Epithelial cell of esophagus (primary cell): ENCODE measurements around the gene KCNC1.

Experiments
- DNase-seq: peaks from one replicate; pipeline ENCODE4 v3.0.0; 2010; ENCODE audit warnings: low read depth
- H3K4me3 ChIP-seq: 2 replicates; pipeline ENCODE4 v1.5.1; 2011; ENCODE audit warnings: mild to moderate bottlenecking, low read length, control low read depth
- CTCF ChIP-seq: IDR thresholded peaks from 2 replicates; pipeline ENCODE4 v1.5.1; 2011; ENCODE audit warnings: low read depth, mild to moderate bottlenecking, low read length, control low read depth, inconsistent platforms; ENCODE audit not compliant: insufficient read depth; ENCODE audit errors: missing control alignments

The KCNC1 gene

GRCh38 chr11:17781626-17782025 is 47.0 kb downstream of the KCNC1 start:
- no peak overlapping the region for H3K4me3 ChIP-seq
- no peak for TF ChIP-seq CTCF
- no peak for DNase-seq

- no peak for DNase-seq
- no peak for TF ChIP-seq CTCF
- no peak overlapping the region for H3K4me3 ChIP-seq
Measured at GRCh38 chr11:17782145-17782544, 47.6 kb downstream of the KCNC1 start.

- no peak overlapping the region for H3K4me3 ChIP-seq
- TF ChIP-seq CTCF = no peak
- DNase-seq = no peak
Measured at GRCh38 chr11:17782603-17783337, 48.2 kb downstream of the KCNC1 start.

- no peak for DNase-seq
- no peak for TF ChIP-seq CTCF
- no peak overlapping the region for H3K4me3 ChIP-seq
Measured at GRCh38 chr11:17783878-17784277, 49.3 kb downstream of the KCNC1 start.

- H3K4me3 ChIP-seq = no peak overlapping the region
- TF ChIP-seq CTCF = no peak
- peak; percentile 96 for DNase-seq
Measured at GRCh38 chr11:17786824-17787525, 52.4 kb downstream of the KCNC1 start.

GRCh38 chr11:17788084-17788483 is 53.5 kb downstream of the KCNC1 start:
- TF ChIP-seq CTCF = no peak
- no peak for DNase-seq
- H3K4me3 ChIP-seq = no peak overlapping the region

- no peak overlapping the region for H3K4me3 ChIP-seq
- DNase-seq = peak; percentile 93
- no peak for TF ChIP-seq CTCF
Measured at GRCh38 chr11:17790453-17790852, 55.9 kb downstream of the KCNC1 start.
